Ishikawa (cell line): ENCODE results near the gene KCNJ9.

Source experiments
- CEBPB ChIP-seq: IDR thresholded peaks from 2 replicates; pipeline ENCODE4 v1.6.1; 2012
- CREB1 ChIP-seq: IDR thresholded peaks from 2 replicates; pipeline ENCODE4 v1.6.1; 2012; ENCODE audit warnings: low read depth
- EGR1 ChIP-seq: IDR thresholded peaks from 2 replicates; pipeline ENCODE4 v1.6.1; 2012
- FOXM1 ChIP-seq: IDR thresholded peaks from 2 replicates; pipeline ENCODE4 v1.6.1; 2012; ENCODE audit warnings: low read depth, borderline replicate concordance
- MAX ChIP-seq: IDR thresholded peaks from 2 replicates; pipeline ENCODE4 v1.6.1; 2012
- NFIC ChIP-seq: IDR thresholded peaks from 2 replicates; pipeline ENCODE4 v1.6.1; 2012
- RAD21 ChIP-seq: IDR thresholded peaks from 2 replicates; pipeline ENCODE4 v1.6.1; 2012; ENCODE audit warnings: low read depth
- REST ChIP-seq: IDR thresholded peaks from 2 replicates; pipeline ENCODE4 v1.6.1; 2012; ENCODE audit warnings: low read depth, mild to moderate bottlenecking
- TAF1 ChIP-seq: IDR thresholded peaks from 2 replicates; pipeline ENCODE4 v1.6.1; 2012; ENCODE audit warnings: low read depth, mild to moderate bottlenecking
- USF1 ChIP-seq: IDR thresholded peaks from 2 replicates; pipeline ENCODE4 v1.6.1; 2012
- YY1 ChIP-seq: IDR thresholded peaks from 2 replicates; pipeline ENCODE4 v1.6.1; 2012; ENCODE audit warnings: low read depth

DNA sequence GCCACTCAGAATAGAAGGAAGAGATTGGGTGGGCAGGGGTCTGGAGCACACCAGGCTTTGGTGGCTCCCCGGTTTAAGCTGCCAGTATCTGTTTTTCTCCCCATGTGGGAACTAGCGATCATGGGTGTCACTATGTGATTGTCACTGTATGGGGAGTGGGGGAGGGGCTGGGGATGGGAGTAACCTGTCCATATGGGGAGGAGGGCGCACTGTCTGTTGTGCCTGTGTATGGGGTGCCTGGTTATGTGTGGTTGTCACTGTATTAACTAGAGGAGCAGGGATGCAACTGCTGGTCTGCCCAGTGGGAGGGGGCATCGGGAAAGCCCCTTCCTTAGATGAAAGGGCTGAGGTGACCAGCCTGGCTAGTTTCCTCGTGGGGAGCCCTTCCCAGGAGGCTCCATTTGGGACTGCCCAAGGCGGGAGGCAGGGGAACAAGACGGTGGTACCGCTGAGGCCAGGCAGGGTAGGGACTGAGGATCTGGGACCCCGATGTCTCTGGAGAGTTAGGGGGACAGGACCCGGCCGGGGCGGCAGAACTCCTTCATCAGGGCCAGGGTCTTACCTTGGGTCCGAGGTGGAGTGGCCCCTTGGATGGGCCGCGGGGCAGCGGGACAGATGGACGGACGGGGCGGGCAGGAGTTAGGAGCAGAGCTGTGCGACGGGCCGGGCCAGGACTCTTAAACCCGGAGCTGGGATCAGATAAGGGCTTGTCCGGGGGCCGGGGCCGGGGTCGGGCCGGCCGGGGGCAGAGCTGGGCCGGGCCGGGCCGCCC lies 11.7 kb upstream of the KCNJ9 start, which contains the start of gene KCNJ10:
- TF ChIP-seq CEBPB (no peak), NFIC (no peak), MAX (no peak), EGR1 (no peak), REST (no peak), TAF1 (no peak), USF1 (no peak), YY1 (no peak), RAD21 (no peak), FOXM1 (no peak), CREB1 (no peak)
